Sigmoid colon (tissue), 4 donors: ENCODE measurements around the gene ERG.

Source experiments
- CTCF ChIP-seq, 4 experiments: fragments of 450-650 bp in 3 of 4; fragments of 200-600 bp in 1 of 4; IDR thresholded peaks; one replicate each; pipeline ENCODE4 v1.5.1; 2016 to 2019; ENCODE audit warnings: antibody characterized with exemption in 4 of 4, mild to moderate bottlenecking in 3 of 4, moderate library complexity in 2 of 4
- POLR2A ChIP-seq, 2 donors: fragments of 450-650 bp; IDR thresholded peaks; one replicate each; pipeline ENCODE4 v1.6.1; 2016; ENCODE audit warnings: antibody characterized with exemption in 2 of 2, mild to moderate bottlenecking in 2 of 2, moderate library complexity in 2 of 2
- POLR2AphosphoS5 ChIP-seq, 4 donors: sonication (generic); formaldehyde crosslinking; IDR thresholded peaks; one replicate each; pipeline ENCODE4 v1.6.1; 2017; ENCODE audit warnings: antibody characterized with exemption in 4 of 4

GRCh38 chr21:38352536-38353219 lies 145.6 kb downstream of the ERG start:
- TF ChIP-seq CTCF (IDR thresholded peaks at IDR 0.05) (peak in 3 of 4 experiments; percentile 13 to 23 (median 14)), POLR2A (IDR thresholded peaks at IDR 0.05) (no peak), POLR2AphosphoS5 (IDR thresholded peaks at IDR 0.05) (no peak)
